ENCODE measurements around the gene SPNS3.
A peak's percentile ranks its signal among the peaks of the same experiment; 100 is the strongest.

The SPNS3 gene

GRCh38 chr17:4520894-4521600 lies 87.3 kb downstream of the SPNS3 start:
- Mint-ChIP-seq H3K27ac (no peak overlapping the region), H3K27me3 (peaks cover 3 to 6% of the 10 kb centered on the region in 2 donors), H3K36me3 (no peaks in the 10 kb centered on the region), H3K4me1 (no peaks in the 10 kb centered on the region), H3K4me3 (no peak overlapping the region), H3K9me3 (no peaks in the 10 kb centered on the region)
- no peak for DNase-seq
- no peak for ATAC-seq (replicated peaks)

GRCh38 chr17:4522661-4523060 lies 88.9 kb downstream of the SPNS3 start:
- H3K4me1 Mint-ChIP-seq: no peaks in the 10 kb centered on the region
- no peak overlapping the region for H3K27ac Mint-ChIP-seq
- H3K27me3 Mint-ChIP-seq: peaks cover 7 to 13% of the 10 kb centered on the region in 2 donors
- no peak for DNase-seq
- no peaks in the 10 kb centered on the region for H3K9me3 Mint-ChIP-seq
- no peak overlapping the region for H3K4me3 Mint-ChIP-seq
- ATAC-seq (replicated peaks): no peak
- H3K36me3 Mint-ChIP-seq: no peaks in the 10 kb centered on the region

GRCh38 chr17:4523946-4524345 lies 90.2 kb downstream of the SPNS3 start:
- Mint-ChIP-seq H3K4me3 (no peak overlapping the region), H3K9me3 (no peaks in the 10 kb centered on the region), H3K36me3 (no peaks in the 10 kb centered on the region), H3K4me1 (no peaks in the 10 kb centered on the region), H3K27me3 (peaks cover 7 to 14% of the 10 kb centered on the region in 2 donors), H3K27ac (no peak overlapping the region)
- no peak for ATAC-seq (replicated peaks)
- no peak for DNase-seq

- Mint-ChIP-seq H3K4me1 (no peaks in the 10 kb centered on the region), H3K9me3 (no peaks in the 10 kb centered on the region), H3K27me3 (peaks cover 14 to 17% of the 10 kb centered on the region in 2 donors), H3K4me3 (no peak overlapping the region), H3K36me3 (no peaks in the 10 kb centered on the region), H3K27ac (no peak overlapping the region)
- ATAC-seq (replicated peaks): no peak
- no peak for DNase-seq
Observed at GRCh38 chr17:4525691-4526397, 92.1 kb downstream of the SPNS3 start.

GRCh38 chr17:4527134-4527533 lies 93.4 kb downstream of the SPNS3 start:
- DNase-seq: no peak
- no peak for ATAC-seq (replicated peaks)
- no peak overlapping the region for H3K27ac Mint-ChIP-seq
- H3K4me1 Mint-ChIP-seq: no peaks in the 10 kb centered on the region
- H3K9me3 Mint-ChIP-seq: no peaks in the 10 kb centered on the region
- H3K27me3 Mint-ChIP-seq: peaks cover 18 to 21% of the 10 kb centered on the region in 2 donors
- H3K36me3 Mint-ChIP-seq: no peaks in the 10 kb centered on the region
- no peak overlapping the region for H3K4me3 Mint-ChIP-seq

- Mint-ChIP-seq H3K36me3 (no peaks in the 10 kb centered on the region), H3K27me3 (peaks cover 22% of the 10 kb centered on the region in 2 donors), H3K4me3 (no peak overlapping the region), H3K9me3 (no peaks in the 10 kb centered on the region), H3K27ac (no peak overlapping the region), H3K4me1 (no peaks in the 10 kb centered on the region)
- DNase-seq (no peak), ATAC-seq (replicated peaks) (no peak)
Observed at GRCh38 chr17:4527566-4528125, 93.9 kb downstream of the SPNS3 start.

GRCh38 chr17:4529533-4530152 lies 95.9 kb downstream of the SPNS3 start:
- no peak for ATAC-seq (replicated peaks)
- Mint-ChIP-seq H3K27ac (no peak overlapping the region), H3K36me3 (no peaks in the 10 kb centered on the region)

GRCh38 chr17:4530799-4531730 lies 97.3 kb downstream of the SPNS3 start:
- ATAC-seq (replicated peaks): no peak
- Mint-ChIP-seq H3K4me3 (no peak overlapping the region), H3K27ac (no peak overlapping the region)

More at GRCh38 chr17:4529533-4530152, 95.9 kb downstream of the SPNS3 start:
- Mint-ChIP-seq H3K9me3 (no peaks in the 10 kb centered on the region), H3K4me1 (no peaks in the 10 kb centered on the region), H3K4me3 (no peak overlapping the region), H3K27me3 (peaks cover 28 to 37% of the 10 kb centered on the region in 2 donors)
- DNase-seq: no peak

GRCh38 chr17:4531988-4532736 lies 98.4 kb downstream of the SPNS3 start:
- H3K27me3 Mint-ChIP-seq: peaks cover 23 to 29% of the 10 kb centered on the region in 2 donors
- no peak overlapping the region for H3K27ac Mint-ChIP-seq
- DNase-seq: no peak
- no peaks in the 10 kb centered on the region for H3K9me3 Mint-ChIP-seq
- peaks cover 0 to 1% of the 10 kb centered on the region in 2 donors for H3K4me1 Mint-ChIP-seq
- H3K4me3 Mint-ChIP-seq: no peak overlapping the region
- H3K36me3 Mint-ChIP-seq: peaks cover 8 to 10% of the 10 kb centered on the region in 2 donors
- ATAC-seq (replicated peaks): no peak

More at GRCh38 chr17:4530799-4531730, 97.3 kb downstream of the SPNS3 start:
- Mint-ChIP-seq H3K36me3 (peaks cover 3 to 4% of the 10 kb centered on the region in 2 donors), H3K9me3 (no peaks in the 10 kb centered on the region), H3K27me3 (peaks cover 28 to 33% of the 10 kb centered on the region in 2 donors), H3K4me1 (no peaks in the 10 kb centered on the region)
- no peak for DNase-seq

- H3K4me3 Mint-ChIP-seq: no peak overlapping the region
- peaks cover 14% of the 10 kb centered on the region in 2 donors for H3K36me3 Mint-ChIP-seq
- H3K27me3 Mint-ChIP-seq: peaks cover 17 to 29% of the 10 kb centered on the region in 2 donors
- peaks cover 0 to 1% of the 10 kb centered on the region in 2 donors for H3K4me1 Mint-ChIP-seq
- no peaks in the 10 kb centered on the region for H3K9me3 Mint-ChIP-seq
- ATAC-seq (replicated peaks) (no peak), DNase-seq (no peak)
- peak overlapping the region; percentile 42 for H3K27ac Mint-ChIP-seq
Observed at GRCh38 chr17:4532860-4533522, 99.3 kb downstream of the SPNS3 start.

- no peak for DNase-seq
- peak overlapping the region; percentile 56 for H3K27ac Mint-ChIP-seq
- no peaks in the 10 kb centered on the region for H3K9me3 Mint-ChIP-seq
- H3K27me3 Mint-ChIP-seq: peaks cover 17 to 29% of the 10 kb centered on the region in 2 donors
- H3K36me3 Mint-ChIP-seq: peaks cover 14% of the 10 kb centered on the region in 2 donors
- no peak overlapping the region for H3K4me3 Mint-ChIP-seq
- peaks cover 0 to 1% of the 10 kb centered on the region in 2 donors for H3K4me1 Mint-ChIP-seq
- peak; percentile 10 to 12 for ATAC-seq (replicated peaks)
Observed at GRCh38 chr17:4533523-4534504, 100.1 kb downstream of the SPNS3 start.

- Mint-ChIP-seq H3K9me3 (no peaks in the 10 kb centered on the region), H3K27ac (peak overlapping the region; percentile 56), H3K4me3 (no peak overlapping the region), H3K36me3 (peaks cover 15 to 16% of the 10 kb centered on the region in 2 donors), H3K4me1 (peaks cover 0 to 1% of the 10 kb centered on the region in 2 donors), H3K27me3 (peaks cover 14 to 26% of the 10 kb centered on the region in 2 donors)
- DNase-seq: no peak
- peak in 1 of 2 donors; percentile 6 for ATAC-seq (replicated peaks)
Observed at GRCh38 chr17:4534515-4534914, 100.8 kb downstream of the SPNS3 start.

Data from stimulated activated naive B cell treated with anti-CD40 and anti-IgM and Interleukin-4, amounts not matched to agents 10 μg/mL and 1 μg/mL and 100 μg/mL, for 72 hours (primary cell).